Suprapubic skin (tissue), 4 donors: Measurements from ENCODE around the gene PIN1. TPM values are rescaled to one million over a fixed set of nuclear protein-coding genes. Genes with fewer than 3 reads are reported as not detected.

ENCODE experiments used
- DNase-seq, 2 donors: peaks; one replicate each; pipeline ENCODE4 v3.0.0-alpha.2; 2019; ENCODE audit warnings: low spot score in 2 of 2
- H3K27ac ChIP-seq: fragments of 200-600 bp; sonication (generic); one replicate; pipeline ENCODE4 v1.5.1; 2019
- H3K27me3 ChIP-seq: fragments of 200-600 bp; sonication (generic); one replicate; pipeline ENCODE4 v1.5.1; 2019
- H3K36me3 ChIP-seq: fragments of 200-600 bp; sonication (generic); one replicate; pipeline ENCODE4 v1.5.1; 2019
- H3K4me1 ChIP-seq: fragments of 200-600 bp; sonication (generic); one replicate; pipeline ENCODE4 v1.5.1; 2019
- H3K4me3 ChIP-seq: fragments of 200-600 bp; sonication (generic); one replicate; pipeline ENCODE4 v1.5.1; 2019; ENCODE audit warnings: mild to moderate bottlenecking
- H3K9me3 ChIP-seq: fragments of 200-600 bp; sonication (generic); one replicate; pipeline ENCODE4 v1.5.1; 2019
- CTCF ChIP-seq, 2 donors: fragments of 200-600 bp in 1 of 2; fragments of 450-650 bp in 1 of 2; sonication (generic) in 1 of 2; IDR thresholded peaks; one replicate each; pipeline ENCODE4 v1.5.1; 2016 to 2019; ENCODE audit warnings: antibody characterized with exemption in 2 of 2, mild to moderate bottlenecking in 1 of 2, moderate library complexity in 1 of 2
- EP300 ChIP-seq: sonication (generic); formaldehyde crosslinking; IDR thresholded peaks from one replicate; pipeline ENCODE4 v1.6.1; 2017; ENCODE audit warnings: antibody characterized with exemption
- POLR2A ChIP-seq, 2 donors: fragments of 450-650 bp; IDR thresholded peaks; one replicate each; pipeline ENCODE4 v1.6.1; 2017; ENCODE audit warnings: antibody characterized with exemption in 2 of 2, mild to moderate bottlenecking in 2 of 2, moderate library complexity in 2 of 2
- POLR2AphosphoS5 ChIP-seq, 3 donors: sonication (generic); formaldehyde crosslinking; IDR thresholded peaks; one replicate each; pipeline ENCODE4 v1.6.1; 2017; ENCODE audit warnings: antibody characterized with exemption in 3 of 3
- WGBS: methylation state at CpG from one replicate; pipeline ENCODE4 v1.1.5; 2018; 5-methylcytosine and 5-hydroxymethylcytosine counted together
- total RNA-seq, 4 donors: library from RNA; depleted of rRNA; stranded (reverse); fragments of >200 nt; gene quantifications; one replicate each; pipeline ENCODE4 v1.1.0, GENCODE V29; 2016

Gene PIN1
- total RNA-seq, 4 donors from 2014 or later: 60.5 to 75.9 (median 65.8) TPM

GRCh38 chr19:9834307-9834725 lies 802 bp upstream of the PIN1 start:
- H3K36me3 ChIP-seq: peaks cover 24% of the 10 kb centered on the region
- H3K27me3 ChIP-seq: no peaks in the 10 kb centered on the region
- peaks cover 20% of the 10 kb centered on the region for H3K4me1 ChIP-seq
- no peak for TF ChIP-seq POLR2AphosphoS5 (IDR thresholded peaks at IDR 0.05)
- TF ChIP-seq EP300: no peak
- no peak overlapping the region for H3K27ac ChIP-seq
- H3K9me3 ChIP-seq: no peaks in the 10 kb centered on the region
- no peak for DNase-seq
- 70% methylated on average over 6 of the region's 6 CpGs for WGBS
- H3K4me3 ChIP-seq: peak overlapping the region; percentile 87

- peaks cover 18% of the 10 kb centered on the region for H3K4me1 ChIP-seq
- peak overlapping the region; percentile 87 for H3K4me3 ChIP-seq
- TF ChIP-seq EP300 (no peak), POLR2AphosphoS5 (IDR thresholded peaks at IDR 0.05) (no peak), CTCF (IDR thresholded peaks at IDR 0.05) (no peak), POLR2A (IDR thresholded peaks at IDR 0.05) (no peak)
- H3K27ac ChIP-seq: peak overlapping the region; percentile 46
- H3K27me3 ChIP-seq: no peaks in the 10 kb centered on the region
- peaks cover 24% of the 10 kb centered on the region for H3K36me3 ChIP-seq
- 0% methylated on average over 5 of the region's 28 CpGs for WGBS
- no peaks in the 10 kb centered on the region for H3K9me3 ChIP-seq
- no peak for DNase-seq
Measured at GRCh38 chr19:9835507-9835949, 410 bp downstream of the PIN1 start.

- 7% methylated on average over 5 of the region's 5 CpGs for WGBS
- TF ChIP-seq EP300 (no peak), POLR2AphosphoS5 (IDR thresholded peaks at IDR 0.05) (no peak), POLR2A (IDR thresholded peaks at IDR 0.05) (no peak), CTCF (IDR thresholded peaks at IDR 0.05) (no peak)
- H3K27me3 ChIP-seq: no peaks in the 10 kb centered on the region
- no peak overlapping the region for H3K27ac ChIP-seq
- peak overlapping the region; percentile 87 for H3K4me3 ChIP-seq
- H3K4me1 ChIP-seq: peaks cover 18% of the 10 kb centered on the region
- no peak for DNase-seq
- peaks cover 26% of the 10 kb centered on the region for H3K36me3 ChIP-seq
- H3K9me3 ChIP-seq: no peaks in the 10 kb centered on the region
Measured at GRCh38 chr19:9836021-9836420, 903 bp downstream of the PIN1 start.

GRCh38 chr19:9838324-9838723 lies 3.2 kb downstream of the PIN1 start:
- WGBS: 90% methylated on average over 15 of the region's 15 CpGs
- Histone ChIP-seq H3K27ac (no peak overlapping the region), H3K27me3 (no peaks in the 10 kb centered on the region), H3K4me1 (peaks cover 18% of the 10 kb centered on the region), H3K4me3 (no peak overlapping the region), H3K36me3 (peaks cover 49% of the 10 kb centered on the region), H3K9me3 (no peaks in the 10 kb centered on the region)
- TF ChIP-seq CTCF (IDR thresholded peaks at IDR 0.05) (no peak), POLR2AphosphoS5 (IDR thresholded peaks at IDR 0.05) (no peak), EP300 (no peak), POLR2A (IDR thresholded peaks at IDR 0.05) (no peak)
- no peak for DNase-seq

GRCh38 chr19:9839415-9839814 lies 4.3 kb downstream of the PIN1 start:
- H3K9me3 ChIP-seq: no peaks in the 10 kb centered on the region
- no peaks in the 10 kb centered on the region for H3K27me3 ChIP-seq
- H3K36me3 ChIP-seq: peaks cover 60% of the 10 kb centered on the region
- no peak overlapping the region for H3K4me3 ChIP-seq
- DNase-seq: no peak
- H3K4me1 ChIP-seq: peaks cover 18% of the 10 kb centered on the region
- WGBS: 94% methylated on average over 1 of the region's 1 CpG
- TF ChIP-seq EP300 (no peak), POLR2A (IDR thresholded peaks at IDR 0.05) (no peak), POLR2AphosphoS5 (IDR thresholded peaks at IDR 0.05) (no peak), CTCF (IDR thresholded peaks at IDR 0.05) (no peak)
- no peak overlapping the region for H3K27ac ChIP-seq
